Embryonic facial prominence (tissue), 1 donor: ENCODE measurements around the gene KIF6.
"Not testable (repeated sequence)": the region's sequence is repeated elsewhere in the genome, so short reads cannot be mapped to it uniquely, and the experiment has no call there.

ENCODE experiments used
- DNase-seq: peaks from one replicate; pipeline ENCODE4 v3.0.0-alpha.2; 2016; ENCODE audit errors: extremely low spot score

Gene KIF6

GRCh38 chr6:39553860-39554802 lies 171.1 kb downstream of the KIF6 start:
- no peak for DNase-seq

GRCh38 chr6:39553029-39553428 lies 172.2 kb downstream of the KIF6 start:
- DNase-seq, result no peak

- no peak for DNase-seq
Observed at GRCh38 chr6:39550191-39550590, 175.0 kb downstream of the KIF6 start.

GRCh38 chr6:39546731-39547130 lies 178.5 kb downstream of the KIF6 start:
- no peak for DNase-seq

- DNase-seq, result no peak
Observed at GRCh38 chr6:39543950-39544349, 181.3 kb downstream of the KIF6 start.

- DNase-seq, result no peak
Observed at GRCh38 chr6:39543095-39543494, 182.1 kb downstream of the KIF6 start.

GRCh38 chr6:39540454-39540853 lies 184.8 kb downstream of the KIF6 start:
- no peak for DNase-seq

- DNase-seq, result no peak
Observed at GRCh38 chr6:39530201-39530759, 194.9 kb downstream of the KIF6 start.

- no peak for DNase-seq
Observed at GRCh38 chr6:39527792-39528564, 197.2 kb downstream of the KIF6 start.

GRCh38 chr6:39524007-39524406 lies 201.2 kb downstream of the KIF6 start:
- no peak for DNase-seq

GRCh38 chr6:39521958-39522357 lies 203.2 kb downstream of the KIF6 start:
- no peak for DNase-seq

- DNase-seq, result no peak
Observed at GRCh38 chr6:39520916-39521315, 204.3 kb downstream of the KIF6 start.

GRCh38 chr6:39520411-39520810 lies 204.8 kb downstream of the KIF6 start:
- DNase-seq, result no peak

- no peak for DNase-seq
Observed at GRCh38 chr6:39518221-39518620, 207.0 kb downstream of the KIF6 start.

GRCh38 chr6:39517756-39518155 lies 207.5 kb downstream of the KIF6 start:
- DNase-seq, result no peak

- no peak for DNase-seq
Observed at GRCh38 chr6:39516471-39516870, 208.7 kb downstream of the KIF6 start.

- no peak for DNase-seq
Observed at GRCh38 chr6:39515471-39515870, 209.7 kb downstream of the KIF6 start.

- DNase-seq, result no peak
Observed at GRCh38 chr6:39515006-39515405, 210.2 kb downstream of the KIF6 start.

GRCh38 chr6:39509831-39510230 lies 215.4 kb downstream of the KIF6 start:
- not testable (repeated sequence) for DNase-seq

GRCh38 chr6:39508515-39508914 lies 216.7 kb downstream of the KIF6 start:
- no peak for DNase-seq

GRCh38 chr6:39507331-39507998 lies 217.7 kb downstream of the KIF6 start:
- no peak for DNase-seq
